Kidney (tissue), 14 donors: ENCODE results near the gene IDUA. TPM values are rescaled to one million over a fixed set of nuclear protein-coding genes. Genes with fewer than 3 reads are reported as not detected.

ENCODE experiments used
- DNase-seq, 5 donors: peaks; one replicate each; pipeline ENCODE4 v3.0.0-alpha.2; 2013 to 2020
- FAIRE-seq: peaks from 2 replicates; lab custom pipeline; 2012; peaks lifted over from hg19 to GRCh38; lab: Jason Lieb, UNC
- H3K27ac ChIP-seq, 2 donors: one replicate each; pipeline ENCODE4 v1.7.0; 2013; ENCODE audit warnings: low read depth in 2 of 2, low read length in 2 of 2, inconsistent platforms in 1 of 2
- H3K27me3 ChIP-seq: one replicate; pipeline ENCODE4 v1.7.1; 2013; ENCODE audit warnings: low read length, inconsistent platforms; ENCODE audit not compliant: control insufficient read depth, insufficient read depth
- H3K36me3 ChIP-seq, 3 donors: one replicate each; pipeline versions ENCODE4 v1.7.0 to v1.7.1; 2013; ENCODE audit warnings: low read length in 3 of 3, control low read depth in 1 of 3, inconsistent platforms in 1 of 3; ENCODE audit not compliant: insufficient read depth in 3 of 3, control insufficient read depth in 2 of 3
- H3K4me1 ChIP-seq, 3 donors: one replicate each; pipeline versions ENCODE4 v1.7.0 to v1.7.1; 2013; ENCODE audit warnings: low read length in 3 of 3, inconsistent platforms in 1 of 3, low read depth in 1 of 3; ENCODE audit not compliant: control insufficient read depth in 2 of 3, insufficient read depth in 2 of 3
- H3K4me3 ChIP-seq, 3 donors: one replicate each; pipeline versions ENCODE4 v1.7.0 to v1.8.1; 2013; ENCODE audit warnings: low read length in 3 of 3, control low read depth in 1 of 3, inconsistent platforms in 1 of 3
- H3K9ac ChIP-seq, 3 donors: one replicate each; pipeline versions ENCODE4 v1.7.0 to v1.7.1; 2013; ENCODE audit warnings: low read length in 3 of 3, control low read depth in 1 of 3, inconsistent platforms in 1 of 3
- H3K9me3 ChIP-seq, 3 donors: one replicate each; pipeline versions ENCODE4 v1.7.0 to v1.7.1; 2013; ENCODE audit warnings: low read length in 3 of 3, control low read depth in 1 of 3, inconsistent platforms in 1 of 3; ENCODE audit not compliant: control insufficient read depth in 2 of 3, insufficient read depth in 1 of 3
- intact Hi-C: fragments of 100-400 bp; cut with DNase I; formaldehyde crosslinking; loops from one replicate; pipeline ENCODE4 v1.11.1; 2022
- polyA plus RNA-seq: library from polyadenylated mRNA; stranded (reverse); fragments of 350-450 nt; fragmentation: Illumina TruSeq; extraction: RNeasy Lipid Tissue Mini Kit (QIAGEN cat#74804); gene quantifications from one replicate; pipeline ENCODE4 v1.2.3, GENCODE V29; 2014; ENCODE audit warnings: low read depth, low replicate concordance; ENCODE audit not compliant: insufficient read depth
- total RNA-seq: library from RNA; stranded (reverse); fragmentation: NEBNext Ultra II Directional; extraction: Animal tissue kit (Norgen Biotek cat#: 25700); gene quantifications from one replicate; pipeline ENCODE4 v1.2.1, GENCODE V29; 2021
- TF ChIP-seq, protein P1 (sequence below): IDR thresholded peaks from 3 replicates; pipeline ENCODE4 v1.5.1; 2012; ENCODE audit warnings: mild to moderate bottlenecking, moderate library complexity, borderline replicate concordance; ENCODE audit not compliant: insufficient read depth; ENCODE audit errors: extremely low read depth
- donor health status: control.
- donor health status: control.
- donor health status: control.
- donor health status: control.
- donor health status: control.
- donor health status: DM: yes; HTN: yes; CAD: no.
- donor health status: Normal renal cell carcinoma (clear cell type).

Gene IDUA
- total and polyA plus RNA-seq, 2 donors from 2014 or later: 11.9 to 58.5 TPM

DNA sequence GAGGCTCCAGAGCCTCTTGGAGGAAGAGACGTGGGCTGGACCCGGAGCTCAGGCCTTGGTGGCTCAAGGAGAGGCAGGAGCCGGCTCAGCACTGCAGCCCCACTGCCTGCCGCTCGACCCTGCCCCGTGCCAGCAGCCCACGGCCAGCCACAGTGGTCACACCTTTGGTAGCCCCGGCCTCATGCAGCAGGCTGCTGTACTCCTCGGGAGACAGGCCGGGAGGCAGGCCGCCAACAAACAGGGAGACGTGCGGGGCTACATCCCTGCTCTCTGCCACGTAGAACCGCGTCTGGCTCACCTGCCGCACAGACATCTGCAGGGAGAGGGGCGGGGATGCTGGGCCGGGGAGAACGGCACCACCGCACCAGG is 21.1 kb upstream of the IDUA start:
- Histone ChIP-seq H3K27me3 (no peaks in the 10 kb centered on the region), H3K9ac (no peak overlapping the region), H3K4me3 (no peak overlapping the region), H3K4me1 (peaks cover 0 to 3% (median 0%) of the 10 kb centered on the region in 3 donors), H3K36me3 (no peaks in the 10 kb centered on the region), H3K27ac (no peak overlapping the region), H3K9me3 (no peaks in the 10 kb centered on the region)
- DNase-seq: peak in 1 of 5 donors; percentile 68
- TF ChIP-seq, protein P1, sequence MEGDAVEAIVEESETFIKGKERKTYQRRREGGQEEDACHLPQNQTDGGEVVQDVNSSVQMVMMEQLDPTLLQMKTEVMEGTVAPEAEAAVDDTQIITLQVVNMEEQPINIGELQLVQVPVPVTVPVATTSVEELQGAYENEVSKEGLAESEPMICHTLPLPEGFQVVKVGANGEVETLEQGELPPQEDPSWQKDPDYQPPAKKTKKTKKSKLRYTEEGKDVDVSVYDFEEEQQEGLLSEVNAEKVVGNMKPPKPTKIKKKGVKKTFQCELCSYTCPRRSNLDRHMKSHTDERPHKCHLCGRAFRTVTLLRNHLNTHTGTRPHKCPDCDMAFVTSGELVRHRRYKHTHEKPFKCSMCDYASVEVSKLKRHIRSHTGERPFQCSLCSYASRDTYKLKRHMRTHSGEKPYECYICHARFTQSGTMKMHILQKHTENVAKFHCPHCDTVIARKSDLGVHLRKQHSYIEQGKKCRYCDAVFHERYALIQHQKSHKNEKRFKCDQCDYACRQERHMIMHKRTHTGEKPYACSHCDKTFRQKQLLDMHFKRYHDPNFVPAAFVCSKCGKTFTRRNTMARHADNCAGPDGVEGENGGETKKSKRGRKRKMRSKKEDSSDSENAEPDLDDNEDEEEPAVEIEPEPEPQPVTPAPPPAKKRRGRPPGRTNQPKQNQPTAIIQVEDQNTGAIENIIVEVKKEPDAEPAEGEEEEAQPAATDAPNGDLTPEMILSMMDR: no peak
- intact Hi-C loops: no loop called here
- no peak for FAIRE-seq

DNA sequence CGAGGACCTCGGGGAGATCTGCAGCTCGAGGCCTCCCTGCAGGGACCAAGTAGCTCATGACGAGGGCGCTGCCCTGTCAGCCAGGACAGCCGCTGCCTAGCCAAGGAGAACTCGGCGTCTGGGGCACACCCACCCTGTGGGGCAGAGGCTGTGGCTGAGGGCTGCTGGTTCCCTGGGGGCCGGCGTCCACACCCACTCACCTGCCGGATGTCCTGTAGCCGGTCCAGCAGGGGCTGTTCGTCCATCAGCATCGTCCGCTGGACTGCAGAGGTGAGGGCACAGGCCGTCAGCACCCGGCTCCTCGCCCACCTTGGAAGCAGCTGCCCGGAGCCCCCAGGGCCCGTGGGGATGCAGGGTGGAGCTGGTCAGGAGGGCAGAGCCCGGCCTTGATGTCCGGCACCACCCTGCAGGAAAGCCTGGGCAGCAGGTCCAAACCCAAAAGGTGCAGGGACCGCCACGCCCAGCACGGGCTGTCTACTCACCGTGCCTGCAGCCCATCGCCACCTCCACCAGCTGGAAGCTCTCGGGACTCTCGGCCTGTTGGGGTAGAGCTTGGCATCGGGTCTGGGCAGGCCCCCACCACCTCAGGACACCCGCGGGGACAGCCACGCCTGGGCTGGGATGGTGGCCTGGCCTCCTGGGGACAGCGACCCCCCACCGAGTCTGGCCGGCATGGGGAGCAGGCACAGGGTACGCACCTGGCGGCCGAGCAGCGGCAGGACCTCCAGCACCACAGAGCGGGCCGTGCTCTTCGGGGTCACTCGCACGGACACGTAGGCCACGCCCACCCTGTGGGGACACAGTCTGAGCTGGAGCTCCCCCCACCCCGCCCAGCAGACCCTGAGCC is 20.4 kb upstream of the IDUA start:
- H3K27ac ChIP-seq: no peak overlapping the region
- H3K36me3 ChIP-seq: no peaks in the 10 kb centered on the region
- peaks cover 0 to 6% (median under 1%) of the 10 kb centered on the region in 3 donors for H3K4me1 ChIP-seq
- H3K27me3 ChIP-seq: no peaks in the 10 kb centered on the region
- TF ChIP-seq, protein P1: no peak
- DNase-seq (peak in 1 of 5 donors; percentile 80), FAIRE-seq (no peak)
- H3K9me3 ChIP-seq: no peaks in the 10 kb centered on the region
- intact Hi-C loops: no loop called here
- H3K4me3 ChIP-seq: no peak overlapping the region
- H3K9ac ChIP-seq: no peak overlapping the region

DNA sequence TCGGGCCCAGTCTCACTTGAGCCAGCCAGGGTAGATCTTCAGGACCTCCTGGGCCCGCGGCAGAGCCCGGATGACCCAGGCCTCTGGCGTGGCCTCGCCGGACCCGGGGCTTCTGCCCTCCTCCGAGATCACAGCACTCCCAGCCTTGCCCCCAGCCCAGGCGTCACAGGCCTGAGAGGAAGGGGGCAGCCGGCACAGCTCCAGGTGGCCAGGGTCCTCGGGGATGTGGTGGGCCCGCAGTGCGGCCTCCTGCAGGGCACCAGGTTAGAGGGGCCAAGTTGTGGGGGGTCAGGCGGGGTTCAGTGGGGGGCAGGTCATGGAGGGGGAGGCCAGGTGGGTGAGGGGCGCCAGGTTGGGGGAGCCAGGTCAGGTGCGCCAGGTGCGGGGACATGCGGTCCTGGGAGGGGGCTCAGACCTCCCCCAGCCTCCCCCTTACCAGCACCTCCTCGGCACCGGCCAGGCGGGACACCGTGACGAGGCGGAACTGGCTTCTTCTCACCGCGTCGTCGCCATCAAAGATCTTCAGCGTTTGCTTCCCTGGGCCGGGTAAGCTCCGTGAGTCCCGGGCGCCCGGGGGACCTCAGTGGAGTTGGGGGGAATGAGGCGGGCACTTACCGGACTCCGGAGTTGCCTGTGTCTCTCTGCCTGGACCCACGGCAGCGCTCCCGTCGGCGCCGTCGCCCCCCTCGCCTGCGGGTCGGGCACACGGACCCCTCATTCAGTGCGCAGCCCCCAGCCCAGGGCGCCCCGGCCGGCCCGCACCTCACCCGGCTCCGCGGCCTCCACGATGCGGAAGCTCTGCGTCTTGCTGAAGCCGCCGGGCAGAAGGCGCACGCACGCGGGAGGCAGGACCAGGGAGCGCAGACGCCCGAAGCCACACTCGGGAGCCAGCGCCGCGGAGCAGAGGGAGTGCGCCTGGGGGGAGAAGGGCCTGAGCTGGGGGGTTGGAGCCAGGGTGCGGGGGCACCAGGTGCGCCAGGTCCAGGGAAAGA is 19.4 kb upstream of the IDUA start:
- FAIRE-seq (no peak), DNase-seq (peak; percentile 28 to 78 (median 49))

More for the DNA sequence above, 19.4 kb upstream of the IDUA start:
- intact Hi-C loops: no loop called here
- Histone ChIP-seq H3K27me3 (no peaks in the 10 kb centered on the region), H3K4me1 (peaks cover 0 to 15% (median 5%) of the 10 kb centered on the region in 3 donors), H3K27ac (no peak overlapping the region), H3K36me3 (no peaks in the 10 kb centered on the region), H3K4me3 (no peak overlapping the region), H3K9ac (no peak overlapping the region), H3K9me3 (no peaks in the 10 kb centered on the region)
- TF ChIP-seq, protein P1: no peak
